Stimulated activated CD4-positive, alpha-beta T cell treated with anti-CD3 and anti-CD28 coated beads, Interleukin-15, amount 100 ng/mL, for 24 hours (primary cell): Measurements from ENCODE around the gene UBL4A.
A peak's percentile ranks its signal among the peaks of the same experiment; 100 is the strongest.
"Not testable (repeated sequence)": the region's sequence is repeated elsewhere in the genome, so short reads cannot be mapped to it uniquely, and the experiment has no call there.

ENCODE experiments used
- DNase-seq: peaks from one replicate; pipeline ENCODE4 v3.0.0-alpha.2; 2020

The UBL4A gene

DNA sequence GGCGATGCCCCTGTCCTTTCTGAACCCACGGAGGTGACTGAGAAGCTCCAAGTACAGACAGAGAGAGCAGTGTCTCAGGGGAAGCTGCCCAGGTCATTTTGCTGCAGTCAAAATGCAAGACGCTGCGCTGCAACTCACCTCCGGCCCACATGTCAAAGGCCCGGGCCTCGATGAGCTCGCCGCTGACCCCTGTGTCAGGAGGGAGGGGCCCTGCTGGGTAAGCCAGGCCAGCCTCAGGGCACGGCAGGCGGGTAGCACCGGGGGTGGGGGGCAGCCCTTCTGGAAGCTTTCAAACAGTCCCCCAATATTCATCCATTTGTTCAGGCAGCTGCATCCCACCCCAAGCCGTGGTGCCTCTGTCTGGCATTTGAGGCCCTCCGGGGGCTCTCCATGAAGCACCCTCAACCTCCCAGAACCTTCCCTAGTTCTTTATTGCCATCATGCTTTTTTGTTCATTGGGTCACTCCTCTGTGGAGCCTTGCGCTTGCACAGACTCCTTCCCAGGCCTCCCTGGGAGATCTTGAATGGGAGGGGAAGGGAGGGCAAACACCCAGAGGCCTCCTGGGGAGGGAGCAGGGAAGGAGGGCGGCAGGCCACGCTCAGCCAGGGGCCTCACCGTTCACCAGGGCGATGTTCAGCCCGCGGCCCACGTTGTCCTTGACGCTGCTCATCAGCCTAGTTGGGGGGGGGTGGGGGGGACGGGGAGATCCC, 21.4 kb upstream of the UBL4A start:
- no peak for DNase-seq

DNA sequence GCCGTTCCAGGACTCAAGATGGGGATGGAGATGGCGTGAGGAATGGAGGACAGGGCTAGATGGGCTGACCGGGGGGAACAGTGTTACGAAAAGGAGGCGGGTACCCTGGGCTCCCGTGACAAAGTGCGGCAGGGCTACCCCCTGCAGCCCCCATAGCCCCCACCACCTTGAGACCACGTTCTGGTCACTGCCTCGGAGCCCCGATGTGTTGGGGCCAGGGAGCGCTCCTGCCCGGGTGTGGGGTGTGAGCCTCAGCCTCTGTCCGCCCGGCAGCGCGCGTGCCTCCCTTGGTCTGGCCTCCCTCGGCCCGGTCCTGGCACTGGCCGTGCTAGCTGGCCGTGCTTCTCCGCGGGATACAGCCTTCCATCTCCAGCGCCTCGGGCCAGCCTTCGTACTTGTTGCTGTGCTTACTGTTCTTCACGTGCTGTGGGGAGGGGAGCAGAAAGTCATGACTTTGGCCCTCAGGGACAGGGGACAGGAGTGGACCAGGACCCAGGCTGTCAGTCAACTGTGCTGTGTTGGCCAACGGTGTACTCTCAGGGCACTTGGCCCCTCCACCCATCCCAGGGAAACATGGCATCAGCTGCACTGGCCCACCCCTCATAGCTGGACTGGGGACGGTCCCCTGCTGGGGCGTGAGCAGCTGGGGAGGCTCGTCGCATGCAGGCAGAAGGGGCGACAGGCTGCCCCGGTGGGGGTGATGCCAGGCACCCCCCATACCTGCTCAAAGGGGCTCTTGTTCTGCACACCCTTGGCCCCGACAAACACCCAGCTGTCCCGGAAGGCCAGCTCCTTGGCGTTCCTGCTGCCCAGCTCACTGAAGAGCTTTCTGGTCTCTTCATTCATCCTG, 20.3 kb upstream of the UBL4A start:
- no peak for DNase-seq

- DNase-seq: no peak
These were observed 19.3 kb upstream of the UBL4A start for GRCh38 chrX:154505734-154506133.

DNA sequence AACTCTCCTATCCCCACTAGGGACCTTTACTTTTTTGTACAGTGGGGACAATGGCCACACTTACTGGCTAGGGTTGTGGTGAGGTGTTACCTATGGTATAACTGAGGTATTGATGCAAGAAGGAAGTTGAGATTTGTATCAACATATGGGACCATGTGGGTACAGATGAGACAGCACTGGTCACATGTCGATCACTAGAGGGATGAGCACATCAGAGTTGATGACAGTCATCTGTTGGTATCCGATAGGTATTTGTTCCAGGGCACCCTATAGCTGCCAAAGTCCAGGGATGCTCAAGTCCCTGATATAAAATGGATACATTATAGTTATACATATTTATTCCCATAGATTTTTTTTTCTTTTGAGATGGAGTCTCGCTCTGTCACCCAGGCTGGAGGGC, 16.6 kb upstream of the UBL4A start:
- DNase-seq: no peak

DNA sequence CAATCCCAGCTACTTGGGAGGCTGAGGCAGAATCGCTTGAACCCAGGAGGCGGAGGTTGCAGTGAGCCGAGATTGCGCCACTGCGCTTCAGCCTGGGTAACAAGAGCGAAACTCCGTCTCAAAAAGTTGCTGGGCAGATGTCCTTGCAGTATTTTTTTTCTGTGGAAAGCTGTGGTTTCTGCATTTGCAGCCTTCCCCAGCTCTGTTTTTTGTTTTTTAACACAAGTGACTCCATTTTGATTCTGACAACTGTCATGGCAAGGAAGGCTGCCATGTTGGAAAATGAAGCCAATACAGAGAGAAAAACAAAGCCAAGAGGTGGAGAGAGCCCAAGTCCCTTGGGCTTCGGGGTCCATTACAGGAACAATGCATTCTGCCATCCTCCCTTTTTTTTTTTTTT, 15.7 kb upstream of the UBL4A start:
- no peak for DNase-seq

DNA sequence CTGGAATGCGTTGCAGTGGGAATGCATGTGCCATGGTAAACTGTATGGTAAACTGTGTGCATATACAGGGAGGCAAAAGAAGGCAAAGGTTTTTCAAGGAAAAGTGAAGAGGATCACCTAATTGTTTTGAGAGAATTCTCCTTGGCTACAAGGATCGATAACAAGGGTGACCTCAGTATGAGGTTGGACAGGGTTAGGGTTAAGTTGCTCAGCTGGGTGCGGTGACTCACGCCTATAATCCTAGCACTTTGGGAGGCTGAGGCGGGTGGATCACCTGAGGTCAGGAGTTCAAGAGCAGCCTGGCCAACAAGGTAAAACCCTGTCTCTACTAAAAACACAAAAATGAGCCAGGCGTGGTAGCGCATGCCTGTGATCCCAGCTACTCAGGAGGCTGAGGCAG, 15.0 kb upstream of the UBL4A start:
- not testable (repeated sequence) for DNase-seq

- not testable (repeated sequence) for DNase-seq
These were observed 10.2 kb upstream of the UBL4A start for GRCh38 chrX:154496591-154497137.

DNA sequence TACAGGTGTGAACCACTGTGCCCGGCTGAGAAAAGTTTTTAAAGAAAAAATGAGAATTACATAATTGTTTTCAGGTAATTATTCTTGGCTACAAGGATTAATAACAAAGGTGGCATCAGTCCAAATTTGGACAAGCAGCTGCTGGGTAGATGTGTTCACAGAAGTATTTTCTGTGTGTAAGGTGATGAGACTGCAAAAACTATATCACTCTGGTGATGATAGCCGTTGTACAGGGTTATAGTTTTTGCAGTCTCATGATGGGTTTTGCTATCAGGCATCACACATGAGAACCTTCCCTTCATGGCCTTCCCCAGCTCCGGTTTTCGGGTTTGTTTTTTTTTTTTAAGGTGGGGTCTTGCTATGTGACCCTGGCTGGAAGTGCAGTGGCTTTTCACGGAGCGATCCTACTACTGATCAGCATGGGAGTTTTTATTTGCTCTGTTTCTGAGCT, 9.1 kb upstream of the UBL4A start:
- no peak for DNase-seq

DNA sequence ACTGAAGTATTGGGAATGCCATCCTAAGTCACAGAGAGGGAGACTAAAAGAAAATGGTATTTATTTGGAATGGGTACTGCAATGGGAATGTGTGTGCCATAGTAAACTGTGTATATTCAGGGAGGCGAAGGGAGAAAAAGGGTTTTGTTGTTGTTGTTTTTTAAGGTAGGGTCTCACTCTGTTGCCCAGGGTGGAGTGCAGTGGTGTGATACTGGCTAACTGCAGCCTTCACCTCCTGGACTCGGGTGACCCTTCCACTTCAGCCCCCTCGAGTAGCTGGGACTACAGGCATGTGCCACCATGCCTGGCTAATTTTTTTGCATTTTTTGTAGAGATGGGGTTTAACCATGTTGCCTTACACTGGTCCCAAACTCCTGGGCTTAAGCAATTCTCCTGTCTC, 8.3 kb upstream of the UBL4A start:
- DNase-seq: no peak

DNA sequence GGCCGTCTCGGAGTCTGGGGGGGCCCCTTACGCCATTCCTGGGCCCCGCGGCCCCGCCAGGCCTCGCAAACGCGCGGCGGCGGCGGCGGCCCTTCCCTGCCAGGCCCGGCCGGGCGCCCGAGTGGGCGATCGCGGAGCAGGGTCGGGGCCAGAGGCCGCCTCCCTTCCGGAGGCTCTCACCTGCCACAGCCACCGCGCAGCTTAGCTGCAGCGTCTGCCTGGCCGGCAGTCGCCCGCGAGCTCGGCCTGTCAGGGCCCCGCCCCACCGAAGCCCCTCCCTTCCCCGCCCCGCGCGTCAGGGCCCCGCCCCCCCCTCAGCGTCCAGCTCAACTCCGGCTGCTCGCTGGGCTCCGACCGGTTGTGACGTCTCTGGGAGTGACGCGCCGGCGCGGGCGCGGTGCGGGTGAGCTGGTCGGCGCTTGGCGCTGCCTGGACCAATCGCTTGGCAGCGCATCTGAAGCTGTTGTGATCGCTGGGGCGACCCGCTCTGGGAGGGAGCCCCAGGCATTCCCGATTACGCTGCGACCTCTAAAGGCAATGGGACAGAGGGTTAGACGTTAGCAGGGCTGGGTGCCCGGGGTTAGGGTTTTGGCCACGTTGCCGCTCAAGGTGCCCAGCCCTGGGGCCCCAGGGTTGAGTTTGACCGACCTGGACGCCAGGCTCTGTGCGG, 4.1 kb upstream of the UBL4A start, which contains the start of gene SLC10A3:
Gene SLC10A3, minus strand, starts transcription at position 216 of the 670 bp plus-strand sequence. CDS start 1,689 bp downstream, outside the sequence.
- DNase-seq: peak; percentile 90

GRCh38 chrX:154490021-154490413, 3.6 kb upstream of the UBL4A start:
- DNase-seq: peak; percentile 48

DNA sequence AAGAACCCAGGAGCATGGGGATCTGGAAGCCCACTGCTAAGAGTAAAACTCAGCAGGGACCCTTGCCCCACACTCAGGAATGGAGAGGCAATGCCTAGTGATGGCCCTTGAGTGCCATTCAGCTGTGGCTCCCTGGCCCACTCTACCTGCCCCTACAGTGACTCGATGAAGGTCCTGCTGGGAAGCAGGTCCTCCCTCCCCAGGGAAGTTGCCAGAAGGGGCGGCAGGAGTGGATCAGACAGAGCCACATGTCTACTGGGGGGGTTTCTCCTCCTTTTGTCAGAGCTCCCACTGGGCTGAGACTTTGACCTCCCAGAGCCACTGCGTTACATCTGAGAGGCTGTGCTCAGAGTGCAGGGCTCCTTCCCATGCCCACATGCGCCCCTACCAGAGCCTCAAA, 2.8 kb upstream of the UBL4A start:
- DNase-seq: no peak

DNA sequence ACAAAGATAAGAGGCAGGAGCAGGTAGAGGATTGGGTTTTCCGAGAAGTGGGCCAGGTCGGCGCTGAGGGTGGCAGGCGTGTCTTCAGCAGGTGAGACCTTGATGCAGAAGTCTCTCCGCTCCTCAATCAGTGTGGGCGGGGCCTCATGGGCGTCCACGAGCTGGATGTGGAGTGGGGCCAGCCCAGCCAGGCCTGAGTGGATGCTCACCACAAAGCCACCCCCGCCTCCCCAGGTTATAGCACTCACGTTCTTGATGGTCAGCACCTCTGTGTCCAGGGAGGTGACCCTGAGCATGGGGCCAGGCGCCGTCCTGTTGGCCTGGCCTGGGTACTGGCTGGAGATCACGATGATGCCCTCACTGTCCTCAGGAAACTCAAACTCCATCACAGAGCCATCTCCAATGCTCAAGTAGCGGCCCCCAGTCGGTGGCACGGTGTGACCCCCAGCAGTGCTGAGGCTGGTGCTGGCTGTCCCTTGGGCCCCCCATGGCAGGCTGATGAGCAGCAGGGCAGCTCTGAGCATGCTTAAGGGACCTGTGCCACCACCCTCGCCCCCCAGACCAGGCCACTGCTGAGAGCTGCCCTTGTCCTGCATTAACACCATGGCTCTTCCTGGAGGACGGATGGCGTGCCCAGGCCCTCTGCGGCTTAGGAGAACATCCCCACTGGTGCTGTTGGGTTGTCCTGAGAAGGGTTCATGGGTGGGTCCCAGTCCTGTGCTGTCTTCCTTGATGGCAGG, 2.1 kb upstream of the UBL4A start:
- DNase-seq: no peak

- DNase-seq: no peak
These were observed 1.3 kb upstream of the UBL4A start for GRCh38 chrX:154487518-154488290.

- DNase-seq: peak; percentile 44
These were observed 391 bp downstream of the UBL4A start for GRCh38 chrX:154486052-154486395.

GRCh38 chrX:154485150-154486051, 1.0 kb downstream of the UBL4A start:
- no peak for DNase-seq

DNA sequence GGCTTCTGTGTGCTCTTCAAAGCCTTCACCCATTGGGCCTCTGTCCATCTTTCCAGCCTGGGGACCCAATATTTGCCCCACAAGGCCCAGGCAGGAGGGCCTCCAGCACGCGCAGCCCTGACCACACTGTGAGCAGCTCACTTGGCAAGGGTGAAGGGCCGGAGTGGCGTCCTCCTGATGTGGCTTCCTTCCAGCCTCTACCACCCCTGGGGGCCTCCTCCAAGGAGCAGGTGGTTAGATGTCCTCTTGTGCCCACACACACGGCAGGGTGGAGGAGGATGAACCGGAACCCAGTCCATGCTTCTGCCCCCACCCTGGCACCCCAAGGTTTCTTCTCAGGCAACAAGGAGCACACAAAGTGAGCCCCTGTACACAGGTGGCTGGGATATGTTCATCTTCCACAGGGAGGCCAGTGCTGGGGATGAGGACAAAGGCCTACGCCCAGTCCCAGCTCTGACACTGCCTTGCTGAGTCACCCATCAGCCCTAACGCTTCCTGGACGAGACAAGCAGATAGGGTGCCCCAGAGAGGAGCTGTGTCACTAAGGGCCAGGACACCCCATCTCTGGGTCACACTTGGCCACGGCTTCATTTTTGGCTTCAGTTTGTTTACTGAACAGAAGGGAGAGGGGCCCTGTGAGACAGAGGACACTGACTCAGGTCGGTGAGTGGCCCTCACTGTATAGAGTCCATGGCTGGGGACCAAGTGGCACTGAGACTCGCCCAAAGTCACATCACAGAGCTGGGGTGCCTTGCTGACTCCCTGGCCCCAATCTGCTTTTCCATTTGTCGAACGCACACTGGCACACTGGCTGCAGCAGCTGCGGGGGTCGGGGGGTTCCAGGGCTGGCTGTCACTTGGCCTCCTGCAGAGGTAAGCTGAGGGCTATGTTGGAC, 1.9 kb downstream of the UBL4A start:
- no peak for DNase-seq

DNA sequence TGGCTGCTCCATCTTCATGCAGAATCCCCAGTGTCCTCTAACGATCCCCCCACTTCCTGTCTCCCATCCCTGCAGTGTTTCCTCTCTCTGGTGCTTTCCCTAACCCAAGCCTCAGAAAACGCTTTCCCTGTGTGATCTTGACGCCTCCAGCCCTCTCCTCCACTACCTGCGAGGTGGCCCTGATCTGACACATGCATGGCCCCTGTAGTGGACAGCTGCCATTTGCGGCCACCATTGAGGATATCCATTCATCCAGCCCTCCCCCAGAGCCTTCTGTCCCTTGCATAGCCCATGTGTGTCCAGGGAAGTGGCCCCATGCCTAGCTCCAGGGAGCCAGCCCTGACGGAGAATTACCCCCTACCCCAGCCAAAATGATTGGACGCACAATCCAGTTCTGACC, 3.1 kb downstream of the UBL4A start:
- DNase-seq: no peak

DNA sequence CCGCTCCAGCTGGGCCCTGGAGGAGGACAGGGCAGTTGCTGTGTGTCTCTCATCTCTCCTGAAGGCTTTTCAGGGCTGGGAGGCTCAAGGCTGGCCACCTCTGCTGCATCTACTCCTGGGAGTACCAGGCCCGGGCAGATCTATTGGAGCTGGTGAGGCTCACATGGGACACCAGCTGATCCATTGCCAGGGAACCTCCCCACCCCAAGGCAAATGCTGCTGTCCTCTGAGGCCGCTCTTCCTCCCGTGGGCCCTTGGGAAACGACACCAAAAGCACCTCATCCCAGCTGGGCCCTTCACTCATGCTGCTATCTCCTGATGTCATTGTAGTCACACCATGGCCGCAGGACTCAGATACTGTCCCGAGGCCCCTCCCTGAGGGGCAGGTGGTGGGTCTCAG, 3.6 kb downstream of the UBL4A start:
- DNase-seq: no peak
